ENCODE measurements around the gene MOCS1. TPM values are rescaled to one million over a fixed set of nuclear protein-coding genes. Genes with fewer than 3 reads are reported as not detected.

MOCS1 gene
- total RNA-seq, 1 experiment from 2014 or later, result 13.7 TPM

DNA sequence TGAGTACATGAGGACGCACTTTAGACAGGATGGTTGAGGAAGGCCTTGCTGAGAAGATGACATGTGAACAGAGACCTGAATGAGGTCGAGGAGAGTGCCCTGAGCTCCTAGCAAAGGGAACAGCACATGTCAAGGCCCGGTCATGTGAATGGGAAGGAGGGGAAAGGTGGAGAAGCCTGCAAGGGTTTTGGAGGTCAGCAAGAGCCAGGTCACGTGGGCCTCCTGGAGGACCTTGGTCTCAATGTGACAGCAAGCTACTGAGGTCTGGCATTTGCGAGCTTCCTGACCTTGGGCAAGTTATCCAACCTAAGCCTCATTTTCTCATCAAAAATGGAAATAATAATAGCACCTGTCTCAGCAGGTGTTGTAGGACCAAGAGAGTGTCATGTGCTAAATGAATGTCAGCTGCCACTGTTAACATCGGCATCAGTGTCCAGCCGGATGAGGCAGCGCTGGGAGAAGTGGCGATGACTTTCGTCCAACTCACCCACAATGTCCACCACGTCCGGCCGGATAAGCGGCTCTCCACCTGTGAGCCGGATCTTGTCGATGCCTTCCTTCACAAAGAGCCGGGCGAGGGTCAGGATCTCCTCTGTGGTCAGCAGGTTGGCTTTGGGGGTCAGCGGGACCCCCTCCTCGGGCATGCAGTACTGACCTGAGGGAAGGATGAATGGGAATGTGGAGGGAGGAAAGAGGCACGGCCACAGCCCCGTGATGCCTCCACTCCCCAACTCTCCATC is 8.9 kb downstream of the MOCS1 start:
- H3K9me3 ChIP-seq (replicated peaks), result no peaks in the 10 kb centered on the region
- no peaks in the 10 kb centered on the region; the same call in 1 of the 2 replicates for H3K4me1 ChIP-seq (replicated peaks)
- H3K27me3 ChIP-seq (replicated peaks), result no peaks in the 10 kb centered on the region
- no peak overlapping the region for H3K4me3 ChIP-seq
- no peak for DNase-seq (ENCODE audit: low read depth in 1 of 2, low spot score in 2 of 2)
- 0 out of 2 replicates have a peak, but pooled peaks cover 2% of the 10 kb centered on the region for H3K36me3 ChIP-seq
- H3K27ac ChIP-seq, result no peak overlapping the region

DNA sequence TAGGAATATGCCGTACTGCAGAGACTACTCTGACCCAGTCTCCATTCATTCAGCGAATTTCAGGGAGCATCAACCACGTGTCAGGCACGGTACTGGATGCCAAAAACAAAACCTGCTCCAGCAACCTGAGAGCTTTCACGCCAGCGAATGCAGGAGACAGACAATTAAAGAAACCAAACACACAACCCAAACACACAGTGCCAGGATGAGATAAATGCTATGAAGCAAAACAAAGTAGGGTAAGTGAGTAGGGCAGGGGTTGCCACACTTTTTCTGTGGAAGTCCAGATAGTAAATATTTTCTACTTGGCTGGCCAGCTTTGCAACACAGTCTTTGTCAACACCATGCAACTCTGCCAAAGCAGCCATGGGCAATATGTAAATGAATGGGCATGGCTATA is 10.0 kb downstream of the MOCS1 start:
- Histone ChIP-seq H3K4me1 (replicated peaks) (no peaks in the 10 kb centered on the region; the same call in 1 of the 2 replicates), H3K4me3 (no peak overlapping the region), H3K9me3 (replicated peaks) (no peaks in the 10 kb centered on the region), H3K27ac (no peak overlapping the region), H3K27me3 (replicated peaks) (no peaks in the 10 kb centered on the region), H3K36me3 (0 out of 2 replicates have a peak, but pooled peaks cover 3% of the 10 kb centered on the region)
- no peak for DNase-seq (ENCODE audit: low read depth in 1 of 2, low spot score in 2 of 2)

DNA sequence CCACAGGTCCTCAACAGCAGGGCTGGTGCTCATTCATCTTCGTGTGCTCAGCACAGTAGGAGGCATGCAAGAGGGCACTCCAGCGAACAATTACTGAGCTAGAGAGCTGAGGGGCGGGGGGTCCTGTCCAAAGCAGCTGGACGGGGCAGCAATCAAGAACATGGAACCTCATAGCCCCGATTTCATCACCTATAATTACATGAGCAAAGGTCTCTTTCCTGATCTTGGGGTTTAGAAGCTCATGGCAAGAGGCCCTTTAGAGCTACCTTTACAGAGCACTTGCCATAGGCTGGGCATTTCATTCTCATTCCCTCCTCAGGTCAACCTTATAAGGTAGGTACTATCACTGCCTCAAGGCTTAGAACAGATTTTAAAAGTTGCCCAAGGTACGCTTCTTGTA is 10.4 kb downstream of the MOCS1 start:
- H3K4me1 ChIP-seq (replicated peaks), result no peaks in the 10 kb centered on the region
- H3K27ac ChIP-seq, result no peak overlapping the region
- H3K27me3 ChIP-seq (replicated peaks), result no peaks in the 10 kb centered on the region
- no peaks in the 10 kb centered on the region for H3K9me3 ChIP-seq (replicated peaks)
- DNase-seq (ENCODE audit: low read depth in 1 of 2, low spot score in 2 of 2), result no peak
- H3K36me3 ChIP-seq, result 0 out of 2 replicates have a peak, but pooled peaks cover 3% of the 10 kb centered on the region
- no peak overlapping the region for H3K4me3 ChIP-seq

- Histone ChIP-seq H3K4me1 (replicated peaks) (no peaks in the 10 kb centered on the region), H3K4me3 (no peak overlapping the region), H3K27ac (no peak overlapping the region), H3K36me3 (0 out of 2 replicates have a peak, but pooled peaks cover 3% of the 10 kb centered on the region), H3K27me3 (replicated peaks) (no peaks in the 10 kb centered on the region), H3K9me3 (replicated peaks) (no peaks in the 10 kb centered on the region)
- DNase-seq (ENCODE audit: low read depth in 1 of 2, low spot score in 2 of 2), result no peak
These were observed 10.9 kb downstream of the MOCS1 start for GRCh38 chr6:39923394-39923793.

- no peak overlapping the region for H3K27ac ChIP-seq
- 0 out of 2 replicates have a peak, but pooled peaks cover 3% of the 10 kb centered on the region for H3K36me3 ChIP-seq
- DNase-seq (ENCODE audit: low read depth in 1 of 2, low spot score in 2 of 2), result no peak
- H3K4me1 ChIP-seq (replicated peaks), result no peaks in the 10 kb centered on the region
- H3K9me3 ChIP-seq (replicated peaks), result no peaks in the 10 kb centered on the region
- no peaks in the 10 kb centered on the region for H3K27me3 ChIP-seq (replicated peaks)
- H3K4me3 ChIP-seq, result no peak overlapping the region
These were observed 11.4 kb downstream of the MOCS1 start for GRCh38 chr6:39922821-39923220.

DNA sequence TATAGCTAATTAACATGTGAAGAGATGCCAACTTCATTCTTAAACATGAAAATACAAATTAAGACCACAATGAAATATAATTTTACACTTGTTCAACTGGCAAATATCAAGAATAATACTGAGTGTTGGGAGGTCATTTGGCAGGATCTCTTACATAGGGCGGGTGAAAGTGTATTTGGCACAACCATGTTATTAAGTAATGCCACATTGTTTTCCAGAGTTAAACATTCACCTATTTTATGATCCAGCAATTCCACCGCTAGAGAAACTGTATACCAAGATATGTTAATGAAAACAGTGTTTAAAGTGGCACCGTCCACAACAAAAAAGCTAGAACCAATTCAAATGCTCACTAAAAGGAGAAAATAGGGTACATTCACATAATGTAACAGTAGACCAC is 14.1 kb downstream of the MOCS1 start:
- H3K9me3 ChIP-seq (replicated peaks), result no peaks in the 10 kb centered on the region
- DNase-seq (ENCODE audit: low read depth in 1 of 2, low spot score in 2 of 2), result no peak

DNA sequence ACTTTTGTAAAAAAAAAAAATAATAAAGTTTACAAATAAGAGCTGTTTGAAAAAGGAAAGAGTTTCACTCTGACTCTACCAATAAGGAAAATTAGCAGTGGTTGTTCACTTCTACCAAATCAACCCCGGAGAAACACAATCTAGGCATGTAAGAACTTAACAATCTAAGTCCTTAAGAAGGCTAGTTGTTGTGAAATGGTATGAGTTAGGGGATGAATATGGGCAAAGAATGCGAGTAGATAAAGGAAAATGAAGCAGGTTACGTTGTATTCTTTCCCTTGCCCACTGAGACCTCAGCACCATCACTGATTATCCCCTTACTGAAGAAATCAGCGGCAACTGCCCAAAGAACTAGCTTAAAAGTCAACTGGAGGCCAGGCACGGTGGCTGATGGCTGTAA is 15.4 kb downstream of the MOCS1 start:
- Histone ChIP-seq H3K27ac (no peak overlapping the region), H3K4me1 (replicated peaks) (no peaks in the 10 kb centered on the region), H3K9me3 (replicated peaks) (no peaks in the 10 kb centered on the region), H3K36me3 (peaks cover 5% of the 10 kb centered on the region), H3K4me3 (no peak overlapping the region), H3K27me3 (replicated peaks) (no peaks in the 10 kb centered on the region)
- no peak for DNase-seq (ENCODE audit: low read depth in 1 of 2, low spot score in 2 of 2)

More for the DNA sequence above, 14.1 kb downstream of the MOCS1 start:
- Histone ChIP-seq H3K27me3 (replicated peaks) (no peaks in the 10 kb centered on the region), H3K27ac (no peak overlapping the region), H3K4me3 (no peak overlapping the region), H3K4me1 (replicated peaks) (no peaks in the 10 kb centered on the region), H3K36me3 (peaks cover 4% of the 10 kb centered on the region)

DNA sequence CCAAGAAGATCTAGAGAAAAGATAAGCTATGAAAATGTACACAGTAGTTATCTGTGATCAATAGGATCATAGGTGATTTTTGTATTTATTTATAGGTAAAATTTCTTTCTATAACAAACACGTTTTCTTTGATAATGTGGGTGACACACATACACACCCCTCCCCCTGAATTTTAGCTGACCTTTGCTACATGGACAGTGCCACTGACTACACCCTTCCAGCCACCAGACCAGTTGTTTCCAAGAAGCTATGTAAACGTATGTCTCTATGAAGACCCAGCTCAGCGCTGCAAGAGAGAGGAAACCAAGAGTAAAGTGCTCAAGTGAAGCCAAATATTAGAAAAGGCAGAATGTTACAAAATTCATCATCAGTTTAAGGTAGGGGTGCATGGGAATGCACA is 16.3 kb downstream of the MOCS1 start:
- Histone ChIP-seq H3K4me3 (no peak overlapping the region), H3K9me3 (replicated peaks) (no peaks in the 10 kb centered on the region), H3K4me1 (replicated peaks) (no peaks in the 10 kb centered on the region), H3K27ac (no peak overlapping the region), H3K27me3 (replicated peaks) (no peaks in the 10 kb centered on the region), H3K36me3 (peaks cover 11% of the 10 kb centered on the region)
- no peak for DNase-seq (ENCODE audit: low read depth in 1 of 2, low spot score in 2 of 2)

- Histone ChIP-seq H3K9me3 (replicated peaks) (no peaks in the 10 kb centered on the region), H3K27ac (no peak overlapping the region), H3K4me1 (replicated peaks) (no peaks in the 10 kb centered on the region), H3K27me3 (replicated peaks) (no peaks in the 10 kb centered on the region), H3K36me3 (peaks cover 12% of the 10 kb centered on the region), H3K4me3 (no peak overlapping the region)
- no peak for DNase-seq (ENCODE audit: low read depth in 1 of 2, low spot score in 2 of 2)
These were observed 16.9 kb downstream of the MOCS1 start for GRCh38 chr6:39917329-39917728.

- H3K27ac ChIP-seq, result no peak overlapping the region
- H3K4me1 ChIP-seq (replicated peaks), result no peaks in the 10 kb centered on the region
- peaks cover 12% of the 10 kb centered on the region for H3K36me3 ChIP-seq
- H3K27me3 ChIP-seq (replicated peaks), result no peaks in the 10 kb centered on the region
- H3K4me3 ChIP-seq, result no peak overlapping the region
- no peak for DNase-seq (ENCODE audit: low read depth in 1 of 2, low spot score in 2 of 2)
- H3K9me3 ChIP-seq (replicated peaks), result no peaks in the 10 kb centered on the region
These were observed 18.4 kb downstream of the MOCS1 start for GRCh38 chr6:39915866-39916265.

DNA sequence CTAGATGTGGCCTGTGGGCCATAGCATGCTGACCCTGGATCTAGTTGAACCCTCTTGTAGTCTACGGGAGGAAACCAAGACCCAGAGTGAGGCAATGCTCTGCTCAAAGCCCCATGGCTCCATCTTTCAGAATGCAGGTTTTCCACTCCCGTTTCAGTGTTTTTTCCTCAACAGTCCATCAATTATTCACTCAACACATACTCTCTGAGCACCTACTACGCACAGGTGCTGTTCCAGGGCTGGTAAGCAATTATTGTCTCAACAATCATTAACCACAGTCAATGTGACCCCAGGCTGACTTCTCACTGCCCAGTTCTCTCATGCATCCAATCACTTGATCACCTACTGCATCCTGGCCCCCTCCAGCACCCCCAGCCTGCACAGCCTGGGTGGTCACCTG is 20.0 kb downstream of the MOCS1 start:
- Histone ChIP-seq H3K4me1 (replicated peaks) (no peaks in the 10 kb centered on the region), H3K9me3 (replicated peaks) (no peaks in the 10 kb centered on the region), H3K4me3 (no peak overlapping the region), H3K27ac (no peak overlapping the region), H3K27me3 (replicated peaks) (no peaks in the 10 kb centered on the region), H3K36me3 (peaks cover 9% of the 10 kb centered on the region)
- DNase-seq (ENCODE audit: low read depth in 1 of 2, low spot score in 2 of 2), result no peak

- H3K36me3 ChIP-seq, result peaks cover 9% of the 10 kb centered on the region
- H3K9me3 ChIP-seq (replicated peaks), result no peaks in the 10 kb centered on the region
- no peaks in the 10 kb centered on the region for H3K4me1 ChIP-seq (replicated peaks)
- no peaks in the 10 kb centered on the region for H3K27me3 ChIP-seq (replicated peaks)
- no peak overlapping the region for H3K27ac ChIP-seq
- no peak overlapping the region for H3K4me3 ChIP-seq
- DNase-seq (ENCODE audit: low read depth in 1 of 2, low spot score in 2 of 2), result no peak
These were observed 20.8 kb downstream of the MOCS1 start for GRCh38 chr6:39913391-39913916.

GRCh38 chr6:39912446-39912845 is 21.8 kb downstream of the MOCS1 start:
- Histone ChIP-seq H3K36me3 (peaks cover 9% of the 10 kb centered on the region), H3K27me3 (replicated peaks) (no peaks in the 10 kb centered on the region), H3K9me3 (replicated peaks) (no peaks in the 10 kb centered on the region), H3K4me3 (no peak overlapping the region), H3K4me1 (replicated peaks) (no peaks in the 10 kb centered on the region), H3K27ac (no peak overlapping the region)
- no peak for DNase-seq (ENCODE audit: low read depth in 1 of 2, low spot score in 2 of 2)

GRCh38 chr6:39911513-39912125 is 22.6 kb downstream of the MOCS1 start:
- Histone ChIP-seq H3K4me3 (no peak overlapping the region), H3K4me1 (replicated peaks) (no peaks in the 10 kb centered on the region), H3K9me3 (replicated peaks) (no peaks in the 10 kb centered on the region), H3K27ac (no peak overlapping the region), H3K27me3 (replicated peaks) (no peaks in the 10 kb centered on the region), H3K36me3 (peaks cover 9% of the 10 kb centered on the region)
- no peak for DNase-seq (ENCODE audit: low read depth in 1 of 2, low spot score in 2 of 2)

Measured in SJSA1 (cell line).